Activated CD4-positive, alpha-beta T cell treated with anti-CD3 and anti-CD28 coated beads for 36 hours (primary cell): Measurements from ENCODE around the gene GALNT16. TPM values are rescaled to one million over a fixed set of nuclear protein-coding genes. Genes with fewer than 3 reads are reported as not detected.

Experiments
- ATAC-seq: fragments of 200-7000 bp; cut with Tn5 transposase; one replicate; pipeline ENCODE4 v1.10.0; 2021; ENCODE audit warnings: mild to moderate bottlenecking, moderate library complexity
- CTCF ChIA-PET: fragments of 350-600 bp; sonication (Branson Sonifier 250); formaldehyde crosslinking; loops from one replicate; lab custom pipeline; 2021; ENCODE audit warnings: antibody characterized with exemption; lab: Charles Lee
- POLR2A ChIA-PET: fragments of 350-600 bp; sonication (Branson Sonifier 250); formaldehyde crosslinking; loops from one replicate; lab custom pipeline; 2021; ENCODE audit warnings: antibody characterized with exemption, inconsistent platforms; lab: Charles Lee
- DNase-seq: peaks from one replicate; pipeline ENCODE4 v3.0.0-alpha.2; 2020
- H3K27ac Mint-ChIP-seq: one replicate; pipeline ENCODE4 v1.8.0; 2021; ENCODE audit warnings: mixed read lengths
- H3K27me3 Mint-ChIP-seq: one replicate; pipeline ENCODE4 v1.8.0; 2021; ENCODE audit warnings: mixed read lengths
- H3K36me3 Mint-ChIP-seq: one replicate; pipeline ENCODE4 v1.8.0; 2021; ENCODE audit warnings: low read depth, mixed read lengths
- H3K4me1 Mint-ChIP-seq: one replicate; pipeline ENCODE4 v1.8.0; 2021; ENCODE audit warnings: mixed read lengths
- H3K4me3 Mint-ChIP-seq: one replicate; pipeline ENCODE4 v1.8.0; 2021; ENCODE audit warnings: mild to moderate bottlenecking, moderate library complexity, mixed read lengths
- H3K9me3 Mint-ChIP-seq: one replicate; pipeline ENCODE4 v1.8.0; 2021; ENCODE audit warnings: low read depth, mixed read lengths
- intact Hi-C, 2 experiments: fragments of 100-400 bp; cut with DNase I in 1 of 2; cut with micrococcal nuclease in 1 of 2; formaldehyde crosslinking; loops; one replicate each; pipeline versions ENCODE4 v1.14.2 to v1.15.1; 2022 to 2024; cut with DNase I, micrococcal nuclease
- total RNA-seq, 2 experiments: library from RNA; stranded (reverse); gene quantifications; one replicate each; pipeline ENCODE4 v1.2.3, GENCODE V29; 2021

GALNT16 gene
- total RNA-seq, 2 experiments from 2014 or later, result 0.14 TPM; not detected in 1

DNA sequence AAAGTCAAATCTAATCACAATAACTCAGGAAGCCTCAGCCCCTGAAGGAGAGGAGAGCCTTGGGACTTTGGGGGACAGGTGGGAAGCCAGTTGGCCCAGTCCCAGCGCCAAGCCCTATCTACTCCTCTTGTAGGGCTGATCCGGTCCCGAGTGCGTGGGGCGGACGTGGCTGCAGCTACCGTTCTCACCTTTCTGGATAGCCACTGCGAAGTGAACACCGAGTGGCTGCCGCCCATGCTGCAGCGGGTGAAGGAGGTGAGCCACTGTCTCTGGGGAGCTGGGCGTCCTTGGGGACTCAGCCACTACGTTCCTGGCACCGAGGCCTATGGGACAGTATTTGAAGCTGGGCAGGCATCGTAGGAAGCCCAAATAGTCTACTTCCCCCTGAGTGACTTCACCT, 68.4 kb downstream of the GALNT16 start:
- CTCF ChIA-PET, result interaction anchor here (0.6 to 0.7 kb wide), 2 partner anchors 182 to 277 kb away, joined by 3 read pairs; no protein-coding TSS in a partner anchor
- intact Hi-C loops, result no loop called here
- Mint-ChIP-seq H3K9me3 (no peaks in the 10 kb centered on the region), H3K27ac (no peak overlapping the region), H3K4me1 (no peaks in the 10 kb centered on the region), H3K27me3 (no peaks in the 10 kb centered on the region), H3K4me3 (no peak overlapping the region), H3K36me3 (no peaks in the 10 kb centered on the region)
- POLR2A ChIA-PET, result no interaction called here
- DNase-seq (no peak), ATAC-seq (no peak)

DNA sequence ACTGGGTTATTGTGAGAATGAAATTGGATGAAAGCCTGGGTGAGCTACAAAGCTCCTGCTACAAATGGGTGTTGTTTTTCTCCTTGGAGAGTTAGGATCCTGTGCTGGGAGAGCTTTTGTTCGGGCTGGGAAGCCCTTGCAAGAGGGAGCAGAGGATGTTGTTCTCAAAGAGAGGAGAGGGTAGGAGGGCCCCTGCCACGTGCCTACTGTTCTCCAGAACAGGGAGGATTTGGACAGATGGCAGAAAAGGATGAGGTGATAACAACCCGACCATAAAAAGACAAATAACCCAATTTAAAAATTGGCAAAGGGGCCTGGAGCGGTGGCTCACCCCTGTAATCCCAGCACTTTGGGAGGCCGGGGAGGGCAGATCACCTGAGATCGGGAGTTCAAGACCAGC, 68.8 kb downstream of the GALNT16 start:
- no peak for DNase-seq
- Mint-ChIP-seq H3K27me3 (no peaks in the 10 kb centered on the region), H3K27ac (no peak overlapping the region), H3K36me3 (no peaks in the 10 kb centered on the region), H3K4me3 (no peak overlapping the region), H3K9me3 (no peaks in the 10 kb centered on the region), H3K4me1 (no peaks in the 10 kb centered on the region)
- POLR2A ChIA-PET, result no interaction called here
- CTCF ChIA-PET, result interaction anchor here (0.6 to 0.7 kb wide), 2 partner anchors 182 to 276 kb away, joined by 3 read pairs; no protein-coding TSS in a partner anchor
- no peak for ATAC-seq
- intact Hi-C loops, result no loop called here

DNA sequence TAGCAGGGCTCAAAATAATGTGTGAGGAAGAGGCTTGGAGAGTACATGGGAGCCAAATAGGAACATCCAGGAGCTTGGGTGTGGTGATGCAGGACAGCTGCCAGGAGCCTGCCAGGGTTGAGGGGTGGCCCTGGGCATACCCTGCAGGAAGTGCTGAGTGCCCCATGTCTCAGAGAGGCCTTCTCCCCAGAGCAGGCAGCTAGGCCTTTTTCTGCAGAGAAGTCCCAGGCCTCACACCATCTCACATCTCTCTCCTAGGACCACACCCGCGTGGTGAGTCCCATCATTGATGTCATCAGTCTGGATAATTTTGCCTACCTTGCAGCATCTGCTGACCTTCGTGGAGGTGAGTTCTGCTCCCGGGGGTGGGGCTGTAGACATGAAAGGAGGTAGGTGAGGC, 71.2 kb downstream of the GALNT16 start:
- CTCF ChIA-PET, result no interaction called here
- Mint-ChIP-seq H3K27ac (no peak overlapping the region), H3K36me3 (no peaks in the 10 kb centered on the region), H3K4me3 (no peak overlapping the region), H3K4me1 (no peaks in the 10 kb centered on the region), H3K9me3 (no peaks in the 10 kb centered on the region), H3K27me3 (no peaks in the 10 kb centered on the region)
- POLR2A ChIA-PET, result no interaction called here
- intact Hi-C loops, result no loop called here
- DNase-seq (no peak), ATAC-seq (no peak)

GRCh38 chr14:69332782-69333395, 72.9 kb downstream of the GALNT16 start:
- intact Hi-C loops, result no loop called here
- ATAC-seq (no peak), DNase-seq (no peak)
- Mint-ChIP-seq H3K27ac (no peak overlapping the region), H3K4me3 (no peak overlapping the region), H3K27me3 (no peaks in the 10 kb centered on the region), H3K36me3 (no peaks in the 10 kb centered on the region), H3K4me1 (no peaks in the 10 kb centered on the region), H3K9me3 (no peaks in the 10 kb centered on the region)
- CTCF ChIA-PET, result interaction anchor here (0.6 to 1.6 kb wide), 3 partner anchors 12 to 127 kb away, joined by 3 to 4 read pairs (median 4); no protein-coding TSS in a partner anchor
- POLR2A ChIA-PET, result no interaction called here

- H3K36me3 Mint-ChIP-seq, result no peaks in the 10 kb centered on the region
- no peaks in the 10 kb centered on the region for H3K9me3 Mint-ChIP-seq
- intact Hi-C loops, result no loop called here
- CTCF ChIA-PET, result interaction anchor here (1.1 kb wide), 1 partner anchor 11 kb away, joined by 4 read pairs; no protein-coding TSS in a partner anchor
- POLR2A ChIA-PET, result no interaction called here
- ATAC-seq (peak; percentile 39), DNase-seq (no peak)
- H3K4me1 Mint-ChIP-seq, result no peaks in the 10 kb centered on the region
- no peaks in the 10 kb centered on the region for H3K27me3 Mint-ChIP-seq
- no peak overlapping the region for H3K4me3 Mint-ChIP-seq
- no peak overlapping the region for H3K27ac Mint-ChIP-seq
Measured at GRCh38 chr14:69333791-69334337, 73.9 kb downstream of the GALNT16 start.

DNA sequence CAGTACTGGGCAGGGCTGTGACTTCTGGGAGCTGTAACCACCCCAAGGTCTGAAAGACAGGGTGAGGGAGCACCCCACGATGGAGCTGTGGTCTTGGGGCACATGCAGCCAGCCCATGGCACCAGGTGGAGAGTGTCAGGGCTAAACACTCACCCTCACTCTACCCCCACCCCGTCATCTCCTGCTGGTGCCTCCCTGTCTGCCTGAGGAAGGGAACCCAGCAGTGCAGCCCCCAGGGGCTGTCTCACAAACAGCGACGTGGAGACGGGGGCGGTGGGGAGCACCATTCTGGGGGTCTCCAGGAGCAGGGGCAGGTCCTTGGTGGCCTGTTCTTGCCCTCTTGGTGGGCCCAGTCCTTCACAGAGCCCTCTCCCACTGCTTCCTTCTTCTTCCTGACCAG, 74.6 kb downstream of the GALNT16 start:
- ChIA-PET CTCF (no interaction called here), POLR2A (no interaction called here)
- Mint-ChIP-seq H3K36me3 (no peaks in the 10 kb centered on the region), H3K27me3 (no peaks in the 10 kb centered on the region), H3K4me1 (no peaks in the 10 kb centered on the region), H3K27ac (no peak overlapping the region), H3K4me3 (no peak overlapping the region), H3K9me3 (no peaks in the 10 kb centered on the region)
- DNase-seq, result no peak
- intact Hi-C loops, result no loop called here
- no peak for ATAC-seq

DNA sequence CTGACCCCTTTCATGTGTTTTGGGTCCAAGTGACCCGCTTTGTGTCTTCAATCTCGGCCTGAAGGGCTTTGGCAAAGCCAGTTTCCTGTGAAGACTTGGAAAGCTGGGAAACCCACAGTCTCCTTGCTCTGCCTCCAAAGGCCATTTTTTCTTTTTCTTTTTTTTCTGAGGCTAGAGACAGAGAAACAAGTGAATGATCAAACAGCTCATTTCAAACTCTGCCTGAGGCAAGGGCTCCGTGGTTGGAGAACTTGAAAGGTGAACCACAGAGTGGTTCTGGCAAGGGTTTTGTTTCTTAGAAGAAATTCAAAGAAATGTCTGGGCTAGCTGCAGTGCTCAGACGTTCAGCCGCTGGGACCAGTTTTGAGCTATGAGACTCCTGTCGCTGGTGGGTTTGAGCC, 75.4 kb downstream of the GALNT16 start:
- CTCF ChIA-PET, result no interaction called here

GRCh38 chr14:69337984-69338383, 78.0 kb downstream of the GALNT16 start:
- H3K4me3 Mint-ChIP-seq, result no peak overlapping the region
- H3K9me3 Mint-ChIP-seq, result no peaks in the 10 kb centered on the region
- DNase-seq (no peak), ATAC-seq (no peak)
- no peaks in the 10 kb centered on the region for H3K27me3 Mint-ChIP-seq
- ChIA-PET CTCF (no interaction called here), POLR2A (no interaction called here)
- no peaks in the 10 kb centered on the region for H3K4me1 Mint-ChIP-seq
- H3K36me3 Mint-ChIP-seq, result no peaks in the 10 kb centered on the region
- intact Hi-C loops, result no loop called here
- no peak overlapping the region for H3K27ac Mint-ChIP-seq

More for the DNA sequence above, 75.4 kb downstream of the GALNT16 start:
- no peaks in the 10 kb centered on the region for H3K36me3 Mint-ChIP-seq
- DNase-seq (no peak), ATAC-seq (no peak)
- H3K9me3 Mint-ChIP-seq, result no peaks in the 10 kb centered on the region
- POLR2A ChIA-PET, result no interaction called here
- no peak overlapping the region for H3K4me3 Mint-ChIP-seq
- intact Hi-C loops, result no loop called here
- H3K27ac Mint-ChIP-seq, result no peak overlapping the region
- no peaks in the 10 kb centered on the region for H3K27me3 Mint-ChIP-seq
- no peaks in the 10 kb centered on the region for H3K4me1 Mint-ChIP-seq

- ChIA-PET CTCF (no interaction called here), POLR2A (no interaction called here)
- ATAC-seq (no peak), DNase-seq (no peak)
- Mint-ChIP-seq H3K36me3 (no peaks in the 10 kb centered on the region), H3K4me1 (no peaks in the 10 kb centered on the region), H3K27me3 (no peaks in the 10 kb centered on the region), H3K4me3 (no peak overlapping the region), H3K27ac (no peak overlapping the region), H3K9me3 (no peaks in the 10 kb centered on the region)
- intact Hi-C loops, result no loop called here
Measured at GRCh38 chr14:69339426-69339825, 79.5 kb downstream of the GALNT16 start.

DNA sequence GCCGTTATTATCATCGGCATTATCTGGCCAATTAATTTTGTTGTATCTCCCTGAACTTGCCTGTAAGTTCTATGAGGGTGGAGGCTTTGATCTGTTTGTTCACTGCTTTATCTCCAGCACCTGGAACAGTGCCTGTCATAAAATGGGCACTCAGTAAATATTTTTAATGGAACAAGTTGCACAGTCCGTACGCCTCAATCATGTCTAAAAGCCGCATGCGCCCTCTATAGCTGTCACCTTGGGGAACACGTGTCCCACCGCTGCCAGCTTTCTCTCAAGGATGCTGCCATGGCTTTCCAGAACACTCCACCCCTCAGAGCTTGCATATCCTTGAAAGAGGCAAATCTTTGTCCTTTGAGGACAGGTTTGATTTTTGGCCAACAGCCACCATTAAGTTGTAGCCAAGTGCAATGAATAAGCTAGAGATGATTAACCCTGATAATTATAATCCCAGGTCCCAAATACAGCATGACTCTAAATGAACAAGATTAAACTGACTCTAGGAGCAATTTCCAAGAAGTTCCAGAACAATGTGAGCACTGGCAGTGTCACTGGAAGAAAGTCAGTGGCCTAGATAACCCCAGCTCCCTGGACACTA, 83.1 kb downstream of the GALNT16 start:
- no peaks in the 10 kb centered on the region for H3K36me3 Mint-ChIP-seq
- DNase-seq (no peak), ATAC-seq (no peak)
- H3K27ac Mint-ChIP-seq, result no peak overlapping the region
- no peaks in the 10 kb centered on the region for H3K4me1 Mint-ChIP-seq
- no peaks in the 10 kb centered on the region for H3K9me3 Mint-ChIP-seq
- intact Hi-C loops, result no loop called here
- ChIA-PET CTCF (interaction anchor here (0.8 kb wide), 1 partner anchor 54 kb away, joined by 3 read pairs; no protein-coding TSS in a partner anchor), POLR2A (no interaction called here)
- peaks cover 2% of the 10 kb centered on the region for H3K27me3 Mint-ChIP-seq
- no peak overlapping the region for H3K4me3 Mint-ChIP-seq

- no peaks in the 10 kb centered on the region for H3K9me3 Mint-ChIP-seq
- ChIA-PET POLR2A (no interaction called here), CTCF (no interaction called here)
- no peak for DNase-seq
- intact Hi-C loops, result no loop called here
- peaks cover 2% of the 10 kb centered on the region for H3K27me3 Mint-ChIP-seq
- H3K4me1 Mint-ChIP-seq, result no peaks in the 10 kb centered on the region
- no peak for ATAC-seq
- no peak overlapping the region for H3K27ac Mint-ChIP-seq
- H3K36me3 Mint-ChIP-seq, result no peaks in the 10 kb centered on the region
- no peak overlapping the region for H3K4me3 Mint-ChIP-seq
Measured at GRCh38 chr14:69344171-69344570, 84.2 kb downstream of the GALNT16 start.

GRCh38 chr14:69345402-69345801, 85.4 kb downstream of the GALNT16 start:
- ATAC-seq (no peak), DNase-seq (no peak)
- H3K36me3 Mint-ChIP-seq, result no peaks in the 10 kb centered on the region
- POLR2A ChIA-PET, result no interaction called here
- H3K4me3 Mint-ChIP-seq, result no peak overlapping the region
- H3K27ac Mint-ChIP-seq, result no peak overlapping the region
- no peaks in the 10 kb centered on the region for H3K4me1 Mint-ChIP-seq
- peaks cover 2% of the 10 kb centered on the region for H3K27me3 Mint-ChIP-seq
- CTCF ChIA-PET, result interaction anchor here (0.6 to 1.6 kb wide), 3 partner anchors 12 to 182 kb away, joined by 4 to 5 read pairs (median 5); no protein-coding TSS in a partner anchor
- intact Hi-C loops, result no loop called here
- H3K9me3 Mint-ChIP-seq, result no peaks in the 10 kb centered on the region
